ENCODE measurements around the gene ARL1. TPM values are rescaled to one million over a fixed set of nuclear protein-coding genes. Genes with fewer than 3 reads are reported as not detected.
"Not testable (repeated sequence)": the region's sequence is repeated elsewhere in the genome, so short reads cannot be mapped to it uniquely, and the experiment has no call there.

ARL1 gene
- 10 to 100 TPM; 44.1 to 48.4 TPM for total RNA-seq

DNA sequence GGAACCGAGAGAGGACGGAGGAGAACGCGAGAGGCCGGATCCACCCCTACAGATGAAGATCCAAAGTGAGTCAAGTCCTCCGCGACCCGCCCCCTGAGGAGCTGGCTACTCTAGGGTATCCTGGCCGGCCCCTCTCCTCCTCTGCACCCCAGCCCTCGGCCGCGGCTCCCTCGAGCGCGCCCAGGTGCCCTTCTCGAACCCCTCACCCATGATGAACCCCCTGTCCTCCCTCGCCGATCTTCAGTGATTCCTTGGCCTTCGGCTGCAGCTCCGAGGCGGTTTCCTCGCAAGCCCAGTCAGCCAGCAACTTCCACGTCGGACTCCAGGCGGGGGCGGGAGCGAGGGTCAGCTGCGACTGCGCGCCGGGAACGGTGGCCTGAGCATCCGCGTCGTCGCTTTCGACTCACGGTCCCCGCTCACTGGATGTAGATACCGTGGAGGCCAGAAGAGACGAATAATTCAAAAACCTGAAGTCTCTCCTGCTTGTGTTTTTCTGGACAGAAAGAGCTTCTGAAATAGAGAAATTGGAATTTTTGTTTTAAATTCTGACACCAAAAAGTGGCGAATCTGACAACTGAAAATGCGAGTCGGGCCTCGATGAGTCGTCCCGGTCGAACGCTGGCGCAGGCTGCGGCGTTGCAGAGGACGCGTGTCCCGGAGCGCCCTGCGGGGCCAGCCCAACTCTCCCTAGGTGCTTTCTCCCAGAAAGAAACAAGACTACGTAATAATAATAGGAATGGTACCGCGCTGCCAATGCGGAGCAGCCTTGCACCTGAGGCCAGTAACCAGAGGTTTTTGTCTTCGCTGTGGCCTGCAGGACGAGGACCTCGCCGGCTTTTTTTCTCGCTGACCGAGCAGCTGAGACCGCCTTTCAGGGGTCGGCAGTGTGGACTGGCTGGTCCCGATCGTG, at the start of gene ARL1:
Gene ARL1 (minus strand): TSS at position 337 of the 910 bp plus-strand sequence. CDS start 127 bp downstream, at position 210.
- CTCF ChIA-PET: interaction anchor here (0.6 to 1.4 kb wide), 5 partner anchors 12 to 637 kb away, joined by 3 to 4 read pairs (median 3); no protein-coding TSS in a partner anchor
- intact Hi-C loops (cut with micrococcal nuclease): loop anchor here (2.0 to 10.0 kb wide), 6 partner anchors 160 to 717 kb away; partner anchors contain the start of genes CHPT1, GNPTAB, NUP37 and PARPBP
- peak; percentile 84 for DNase-seq
- H3K27ac Mint-ChIP-seq: peak within 1 kb of the TSS; percentile 90
- H3K36me3 Mint-ChIP-seq (ENCODE audit: low read depth): peaks cover 2% of the 10 kb centered on the region
- peaks cover 6% of the 10 kb centered on the region for H3K27me3 Mint-ChIP-seq (ENCODE audit: low read depth)
- H3K9me3 Mint-ChIP-seq: no peaks in the 10 kb centered on the region
- peaks cover 19% of the 10 kb centered on the region for H3K4me1 Mint-ChIP-seq (ENCODE audit: low read depth)
- peak within 1 kb of the TSS; percentile 93 for H3K4me3 Mint-ChIP-seq

DNA sequence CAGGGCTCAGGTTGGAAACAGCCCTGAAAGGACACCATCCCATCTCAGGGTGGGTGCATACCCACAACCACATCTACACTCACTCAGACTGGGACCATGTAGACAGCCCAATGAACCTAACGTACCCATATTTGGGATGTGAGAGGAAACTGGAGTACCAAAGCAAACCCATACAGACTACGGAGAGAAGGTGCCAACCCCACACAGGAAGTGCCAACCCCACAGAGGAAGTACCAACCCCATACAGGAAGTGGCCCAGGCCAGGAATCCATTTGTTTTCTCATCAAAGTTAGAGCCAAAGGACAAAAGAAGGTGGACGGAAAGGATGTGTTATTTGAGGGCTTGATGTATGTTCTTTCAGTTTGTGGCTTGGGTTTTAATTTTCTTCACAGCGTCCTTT, 48.1 kb upstream of the ARL1 start:
- Mint-ChIP-seq H3K27me3 (ENCODE audit: low read depth) (no peaks in the 10 kb centered on the region), H3K4me1 (ENCODE audit: low read depth) (peaks cover 8% of the 10 kb centered on the region), H3K9me3 (peaks cover 7% of the 10 kb centered on the region), H3K36me3 (ENCODE audit: low read depth) (peaks cover 3% of the 10 kb centered on the region), H3K27ac (no peak overlapping the region), H3K4me3 (no peak overlapping the region)
- intact Hi-C loops (cut with micrococcal nuclease): no loop called here
- CTCF ChIA-PET: no interaction called here
- DNase-seq: peak; percentile 34

DNA sequence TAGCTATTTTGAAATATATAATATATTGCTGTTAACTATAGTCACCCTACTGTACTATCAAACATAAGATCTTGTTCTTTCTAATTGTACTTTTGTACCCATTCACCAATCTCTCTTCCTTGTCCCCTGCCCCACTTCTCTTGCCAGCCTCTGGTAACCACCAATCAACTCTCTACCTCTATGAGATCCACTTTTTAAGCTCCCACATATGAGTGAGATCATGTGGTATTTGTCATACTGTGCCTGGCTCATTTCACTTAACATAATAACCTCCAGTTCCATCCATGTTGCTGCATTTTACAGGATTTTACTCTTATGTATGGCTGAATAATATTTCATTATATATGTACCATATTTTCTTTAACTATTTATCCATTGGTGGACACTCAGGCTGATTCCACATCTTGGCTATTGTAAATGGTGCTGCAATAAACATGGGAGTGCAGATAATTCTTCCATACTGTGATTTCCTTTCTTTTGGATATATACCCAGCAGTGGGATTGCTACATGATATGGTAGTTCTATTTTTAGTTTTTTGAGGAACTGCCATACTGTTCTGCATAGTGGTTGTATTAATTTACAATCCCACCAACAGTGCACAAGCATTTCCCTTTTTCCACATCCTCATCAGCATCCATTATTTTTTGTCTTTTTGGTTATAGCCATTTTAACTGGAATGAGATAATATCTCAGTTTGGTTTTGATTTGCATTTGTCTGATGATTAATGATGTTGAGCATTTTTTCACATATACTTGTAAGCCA, 34.1 kb upstream of the ARL1 start:
- Mint-ChIP-seq H3K27ac (no peak overlapping the region), H3K36me3 (ENCODE audit: low read depth) (no peaks in the 10 kb centered on the region), H3K4me3 (no peak overlapping the region), H3K9me3 (no peaks in the 10 kb centered on the region), H3K27me3 (ENCODE audit: low read depth) (no peaks in the 10 kb centered on the region), H3K4me1 (ENCODE audit: low read depth) (no peaks in the 10 kb centered on the region)
- CTCF ChIA-PET: interaction anchor here (0.6 kb wide), 1 partner anchor 229 kb away, joined by 3 read pairs; no protein-coding TSS in a partner anchor
- no peak for DNase-seq
- intact Hi-C loops (cut with micrococcal nuclease): no loop called here

DNA sequence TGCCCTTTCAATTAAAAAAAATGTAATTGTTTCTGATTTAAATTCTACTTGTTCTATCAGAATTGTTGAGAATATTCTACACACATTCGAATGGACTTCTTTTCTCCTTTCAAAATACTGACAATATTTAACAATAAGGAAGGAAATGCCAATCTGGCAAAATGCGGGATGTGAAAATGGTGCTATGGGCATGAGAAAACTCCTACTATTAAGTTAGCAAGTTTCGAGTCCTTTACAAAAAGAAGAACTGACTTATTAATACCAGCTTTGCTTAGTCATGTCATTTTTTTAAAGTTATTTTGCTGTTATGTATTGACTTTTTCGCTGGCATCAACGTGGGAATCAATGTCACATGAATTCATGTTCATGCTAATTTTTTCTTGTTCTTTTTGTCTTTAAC, 31.7 kb upstream of the ARL1 start:
- no peak for DNase-seq
- H3K36me3 Mint-ChIP-seq (ENCODE audit: low read depth): no peaks in the 10 kb centered on the region
- CTCF ChIA-PET: no interaction called here
- peaks cover 2% of the 10 kb centered on the region for H3K27me3 Mint-ChIP-seq (ENCODE audit: low read depth)
- no peak overlapping the region for H3K27ac Mint-ChIP-seq
- H3K4me3 Mint-ChIP-seq: no peak overlapping the region
- intact Hi-C loops (cut with micrococcal nuclease): no loop called here
- H3K4me1 Mint-ChIP-seq (ENCODE audit: low read depth): no peaks in the 10 kb centered on the region
- H3K9me3 Mint-ChIP-seq: no peaks in the 10 kb centered on the region

DNA sequence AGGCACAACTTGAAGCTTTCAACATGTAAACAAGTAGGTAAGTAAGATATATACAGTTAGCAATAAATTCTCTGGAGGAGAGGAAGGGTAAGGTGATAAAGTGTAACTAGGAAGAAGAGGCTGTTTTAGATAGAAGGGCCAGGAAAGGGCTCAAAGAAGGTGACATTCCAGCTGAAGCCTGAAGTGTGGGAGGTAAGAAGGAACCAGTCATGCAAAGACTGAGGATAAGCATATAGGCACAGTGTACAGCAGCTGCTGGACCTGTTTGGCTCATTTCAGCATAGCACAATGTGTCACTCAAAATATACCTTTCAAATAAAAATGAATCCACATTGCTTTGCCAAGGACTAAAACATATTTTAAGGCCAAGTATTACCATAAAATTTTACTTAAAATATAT, 28.6 kb upstream of the ARL1 start:
- H3K9me3 Mint-ChIP-seq: no peaks in the 10 kb centered on the region
- no peaks in the 10 kb centered on the region for H3K4me1 Mint-ChIP-seq (ENCODE audit: low read depth)
- CTCF ChIA-PET: no interaction called here
- H3K27ac Mint-ChIP-seq: no peak overlapping the region
- H3K27me3 Mint-ChIP-seq (ENCODE audit: low read depth): peaks cover 2% of the 10 kb centered on the region
- no peaks in the 10 kb centered on the region for H3K36me3 Mint-ChIP-seq (ENCODE audit: low read depth)
- intact Hi-C loops (cut with micrococcal nuclease): no loop called here
- H3K4me3 Mint-ChIP-seq: no peak overlapping the region
- no peak for DNase-seq

DNA sequence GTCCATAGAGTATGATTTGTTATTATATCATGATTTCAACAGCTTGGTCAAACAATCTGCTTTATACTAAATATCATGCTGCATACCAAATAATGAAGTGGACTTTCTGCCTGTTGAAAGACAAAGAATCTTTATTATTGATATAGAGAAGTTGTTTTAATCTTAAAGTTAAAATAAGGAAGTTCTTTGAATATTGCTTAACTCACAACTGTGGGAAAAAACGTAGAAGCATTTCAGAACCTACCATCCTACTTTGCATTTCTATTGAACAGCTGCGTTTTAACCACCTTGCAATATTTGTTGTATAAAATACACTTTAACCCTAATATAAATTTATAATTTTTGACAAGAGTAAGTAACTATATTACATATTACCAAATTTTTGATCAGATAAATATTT, 22.9 kb upstream of the ARL1 start:
- Mint-ChIP-seq H3K4me1 (ENCODE audit: low read depth) (no peaks in the 10 kb centered on the region), H3K9me3 (no peaks in the 10 kb centered on the region), H3K27me3 (ENCODE audit: low read depth) (no peaks in the 10 kb centered on the region), H3K4me3 (no peak overlapping the region), H3K27ac (no peak overlapping the region), H3K36me3 (ENCODE audit: low read depth) (no peaks in the 10 kb centered on the region)
- intact Hi-C loops (cut with micrococcal nuclease): no loop called here
- DNase-seq: no peak
- CTCF ChIA-PET: no interaction called here

DNA sequence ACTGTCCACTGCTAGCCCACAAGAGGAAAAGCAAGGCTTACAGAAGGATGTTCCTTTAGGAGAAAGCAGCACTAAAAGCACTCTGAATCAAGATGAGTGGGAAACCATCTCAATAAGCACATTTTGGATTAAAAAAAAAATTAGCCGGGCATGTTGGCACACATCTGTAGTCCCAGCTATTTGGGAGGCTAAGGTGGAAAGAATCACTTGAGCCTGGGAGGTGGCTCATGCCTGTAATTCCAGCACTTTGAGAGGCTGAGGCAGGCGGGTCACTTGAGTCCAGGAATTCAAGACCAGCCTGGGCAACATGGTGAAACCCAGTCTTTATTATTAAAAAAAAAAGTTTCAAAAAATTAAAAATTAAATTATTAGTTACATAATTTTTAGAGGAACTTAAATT, 17.0 kb upstream of the ARL1 start:
- H3K4me3 Mint-ChIP-seq: no peak overlapping the region
- no peaks in the 10 kb centered on the region for H3K9me3 Mint-ChIP-seq
- CTCF ChIA-PET: interaction anchor here (0.7 to 1.7 kb wide), 2 partner anchors 104 to 335 kb away, joined by 3 read pairs; no protein-coding TSS in a partner anchor
- DNase-seq: no peak
- intact Hi-C loops (cut with micrococcal nuclease): no loop called here
- no peaks in the 10 kb centered on the region for H3K4me1 Mint-ChIP-seq (ENCODE audit: low read depth)
- no peaks in the 10 kb centered on the region for H3K27me3 Mint-ChIP-seq (ENCODE audit: low read depth)
- H3K27ac Mint-ChIP-seq: no peak overlapping the region
- no peaks in the 10 kb centered on the region for H3K36me3 Mint-ChIP-seq (ENCODE audit: low read depth)

DNA sequence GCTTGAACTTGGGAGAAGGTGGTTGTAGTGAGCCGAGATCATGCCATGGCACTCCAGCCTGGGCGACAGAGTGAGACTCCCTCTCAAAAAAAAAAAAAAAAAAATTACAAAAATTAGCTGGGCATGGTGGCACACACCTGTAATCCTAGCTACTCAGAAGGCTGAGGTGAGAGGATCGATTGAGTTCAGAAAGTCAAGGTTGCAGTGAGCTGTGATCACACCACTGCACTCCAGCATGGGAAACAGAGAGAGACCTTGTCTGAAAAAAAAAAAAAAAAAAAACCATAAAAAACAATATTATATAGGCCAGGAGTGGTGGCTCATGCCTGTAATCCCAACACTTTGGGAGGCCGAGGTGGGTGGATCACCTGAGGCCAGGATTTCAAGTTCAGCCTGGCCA, 14.5 kb upstream of the ARL1 start:
- H3K4me1 Mint-ChIP-seq (ENCODE audit: low read depth); CTCF ChIA-PET; H3K36me3 Mint-ChIP-seq (ENCODE audit: low read depth); H3K4me3 Mint-ChIP-seq; intact Hi-C loops (cut with micrococcal nuclease); H3K27ac Mint-ChIP-seq; DNase-seq; H3K9me3 Mint-ChIP-seq; H3K27me3 Mint-ChIP-seq (ENCODE audit: low read depth): not testable (repeated sequence)

DNA sequence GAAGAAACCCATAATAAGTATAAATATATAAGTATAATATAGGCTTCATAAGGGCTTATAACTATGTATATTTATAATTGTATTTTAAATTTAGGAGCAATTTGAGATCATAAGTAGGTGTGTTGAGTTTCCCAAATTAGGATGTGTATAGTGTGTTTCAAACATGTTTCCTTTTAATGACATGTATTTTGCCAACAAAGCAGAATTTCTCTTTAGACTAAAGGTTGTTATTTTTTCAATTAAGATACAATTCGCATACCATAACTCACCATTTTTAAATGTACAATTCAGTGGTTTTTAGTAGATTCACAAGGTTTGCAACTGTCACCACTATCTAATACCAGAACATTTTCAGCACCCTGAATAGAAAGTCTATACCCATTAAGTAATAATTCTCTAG, 7.7 kb upstream of the ARL1 start:
- Mint-ChIP-seq H3K36me3 (ENCODE audit: low read depth) (no peaks in the 10 kb centered on the region), H3K27ac (no peak overlapping the region), H3K4me3 (no peak overlapping the region), H3K27me3 (ENCODE audit: low read depth) (peaks cover 9% of the 10 kb centered on the region), H3K9me3 (no peaks in the 10 kb centered on the region), H3K4me1 (ENCODE audit: low read depth) (no peaks in the 10 kb centered on the region)
- intact Hi-C loops (cut with micrococcal nuclease): no loop called here
- CTCF ChIA-PET: interaction anchor here (0.5 to 1.0 kb wide), 14 partner anchors 9 to 425 kb away, joined by 3 to 10 read pairs (median 3); no protein-coding TSS in a partner anchor
- DNase-seq: no peak

DNA sequence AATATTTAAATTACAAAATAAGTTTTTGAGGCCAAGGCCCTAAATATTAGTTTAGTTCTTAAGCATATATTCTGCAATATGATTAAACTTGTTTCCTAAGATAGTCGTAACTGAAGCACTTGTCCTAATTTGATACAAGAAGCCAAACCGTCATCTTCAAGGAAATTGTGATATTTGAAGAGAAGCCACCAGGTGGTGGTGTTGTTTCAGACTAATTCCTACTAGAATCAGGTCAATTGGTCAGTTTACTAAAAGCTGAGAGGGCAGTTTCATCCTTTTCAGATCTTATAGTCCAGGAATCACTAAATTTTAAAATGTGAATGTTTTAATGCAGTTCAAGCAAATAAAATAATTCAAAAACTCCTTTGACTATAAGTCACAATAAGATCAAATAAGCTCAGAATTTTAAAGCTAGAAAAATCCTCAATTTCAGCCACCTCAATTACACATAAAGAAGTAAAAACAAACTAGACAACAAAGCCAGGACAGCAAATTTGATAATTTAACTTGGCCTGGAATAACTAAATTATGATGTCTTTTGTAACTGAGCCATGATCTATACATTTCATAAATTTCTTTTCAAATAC, 7.1 kb upstream of the ARL1 start:
- Mint-ChIP-seq H3K4me1 (ENCODE audit: low read depth) (no peaks in the 10 kb centered on the region), H3K36me3 (ENCODE audit: low read depth) (no peaks in the 10 kb centered on the region), H3K4me3 (no peak overlapping the region), H3K9me3 (no peaks in the 10 kb centered on the region), H3K27ac (no peak overlapping the region), H3K27me3 (ENCODE audit: low read depth) (peaks cover 9% of the 10 kb centered on the region)
- peak; percentile 25 for DNase-seq
- CTCF ChIA-PET: interaction anchor here (0.5 to 1.0 kb wide), 14 partner anchors 8 to 426 kb away, joined by 3 to 10 read pairs (median 3); no protein-coding TSS in a partner anchor
- intact Hi-C loops (cut with micrococcal nuclease): loop anchor here (1.0 to 5.0 kb wide), 2 partner anchors 345 to 358 kb away; no protein-coding TSS in a partner anchor

DNA sequence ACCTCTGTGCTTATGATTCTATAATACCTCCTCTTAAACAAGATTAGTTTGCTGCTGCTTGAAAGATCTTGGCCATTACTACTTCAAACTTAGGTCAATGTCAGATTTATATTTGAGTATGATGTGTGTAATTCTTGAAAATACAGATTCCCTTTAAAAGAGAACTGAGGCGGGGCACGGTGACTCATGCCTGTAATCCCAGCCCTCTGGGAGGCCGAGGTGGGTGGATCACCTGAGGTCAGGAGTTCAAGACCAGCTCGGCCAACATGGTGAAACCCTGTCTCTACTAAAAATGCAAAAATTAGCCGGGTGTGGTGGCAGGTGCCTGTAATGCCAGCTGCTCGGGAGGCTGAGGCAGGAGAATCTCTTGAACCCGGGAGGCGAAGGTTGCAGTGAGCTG, 2.6 kb upstream of the ARL1 start:
- intact Hi-C loops (cut with micrococcal nuclease): loop anchor here (5.0 kb wide), 1 partner anchor 362 kb away; no protein-coding TSS in a partner anchor
- H3K27me3 Mint-ChIP-seq (ENCODE audit: low read depth); H3K36me3 Mint-ChIP-seq (ENCODE audit: low read depth); H3K9me3 Mint-ChIP-seq; H3K27ac Mint-ChIP-seq; H3K4me3 Mint-ChIP-seq; DNase-seq: not testable (repeated sequence)
- CTCF ChIA-PET: interaction anchor here (0.6 kb wide), 1 partner anchor 35 kb away, joined by 3 read pairs; no protein-coding TSS in a partner anchor
- peaks cover 15% of the 10 kb centered on the region for H3K4me1 Mint-ChIP-seq (ENCODE audit: low read depth)

DNA sequence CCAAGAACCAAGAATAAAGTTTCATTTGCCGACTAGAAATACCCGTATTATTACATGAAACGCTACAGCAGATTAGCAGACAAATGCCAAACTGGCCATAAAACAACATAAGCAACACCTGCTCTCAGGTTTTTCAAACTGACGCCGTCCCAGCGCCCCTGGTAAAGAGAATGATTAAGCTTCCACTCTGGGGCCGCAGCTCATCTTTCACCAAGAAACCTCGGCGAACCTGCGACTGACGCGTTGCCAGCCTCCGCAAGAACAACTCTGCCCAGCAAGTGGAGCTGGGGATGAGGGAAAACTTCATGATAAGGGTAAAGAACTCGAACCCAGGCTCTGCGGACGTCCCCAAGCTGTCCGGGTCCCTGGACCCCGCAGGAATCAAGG, 530 bp downstream of the ARL1 start:
- H3K4me1 Mint-ChIP-seq (ENCODE audit: low read depth): peaks cover 19% of the 10 kb centered on the region
- CTCF ChIA-PET: interaction anchor here (0.6 to 1.6 kb wide), 6 partner anchors 8 to 281 kb away, joined by 3 to 8 read pairs (median 3); no protein-coding TSS in a partner anchor
- peak overlapping the region; percentile 93 for H3K4me3 Mint-ChIP-seq
- H3K9me3 Mint-ChIP-seq: no peaks in the 10 kb centered on the region
- intact Hi-C loops (cut with micrococcal nuclease): loop anchor here (2.0 to 10.0 kb wide), 5 partner anchors 160 to 718 kb away; partner anchors contain the start of genes CHPT1, NUP37, PARPBP and WASHC3
- no peaks in the 10 kb centered on the region for H3K27me3 Mint-ChIP-seq (ENCODE audit: low read depth)
- DNase-seq: peak; percentile 44
- H3K27ac Mint-ChIP-seq: peak overlapping the region; percentile 90
- peaks cover 2% of the 10 kb centered on the region for H3K36me3 Mint-ChIP-seq (ENCODE audit: low read depth)

Data from activated naive CD4-positive, alpha-beta T cell treated with anti-CD3 and anti-CD28 coated beads for 36 hours (primary cell).